ENCODE results near the gene ADAMTS3. TPM values are rescaled to one million over a fixed set of nuclear protein-coding genes. Genes with fewer than 3 reads are reported as not detected.

ADAMTS3 gene
- total RNA-seq, 2 experiments from 2014 or later = not detected

DNA sequence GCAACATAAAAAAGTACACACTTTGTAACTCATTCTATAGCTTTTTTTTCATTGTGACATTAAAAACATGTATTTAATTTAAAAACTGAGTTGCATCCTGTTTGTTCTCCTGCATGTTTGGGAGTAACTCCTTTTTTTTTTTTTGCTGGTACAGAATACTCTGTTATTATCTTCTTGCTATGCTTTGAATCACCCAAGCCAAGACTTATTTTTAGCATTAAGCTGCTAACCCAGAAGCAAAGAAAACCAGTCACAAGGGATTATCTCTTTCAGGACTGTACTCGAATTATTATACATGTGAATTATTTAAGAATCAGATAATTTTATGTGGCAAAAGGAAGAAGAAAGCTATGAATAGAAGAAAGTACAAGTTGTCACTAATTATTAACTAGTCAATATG lies 194.9 kb downstream of the ADAMTS3 start:
- Mint-ChIP-seq H3K27me3 (no peaks in the 10 kb centered on the region), H3K36me3 (ENCODE audit: low read depth) (no peaks in the 10 kb centered on the region), H3K4me1 (ENCODE audit: low read depth) (no peaks in the 10 kb centered on the region), H3K27ac (no peak overlapping the region), H3K9me3 (no peaks in the 10 kb centered on the region), H3K4me3 (no peak overlapping the region)
- ATAC-seq = no peak
- ChIA-PET CTCF (no interaction called here), POLR2A (no interaction called here)
- DNase-seq = no peak
- TF ChIP-seq, protein P1, sequence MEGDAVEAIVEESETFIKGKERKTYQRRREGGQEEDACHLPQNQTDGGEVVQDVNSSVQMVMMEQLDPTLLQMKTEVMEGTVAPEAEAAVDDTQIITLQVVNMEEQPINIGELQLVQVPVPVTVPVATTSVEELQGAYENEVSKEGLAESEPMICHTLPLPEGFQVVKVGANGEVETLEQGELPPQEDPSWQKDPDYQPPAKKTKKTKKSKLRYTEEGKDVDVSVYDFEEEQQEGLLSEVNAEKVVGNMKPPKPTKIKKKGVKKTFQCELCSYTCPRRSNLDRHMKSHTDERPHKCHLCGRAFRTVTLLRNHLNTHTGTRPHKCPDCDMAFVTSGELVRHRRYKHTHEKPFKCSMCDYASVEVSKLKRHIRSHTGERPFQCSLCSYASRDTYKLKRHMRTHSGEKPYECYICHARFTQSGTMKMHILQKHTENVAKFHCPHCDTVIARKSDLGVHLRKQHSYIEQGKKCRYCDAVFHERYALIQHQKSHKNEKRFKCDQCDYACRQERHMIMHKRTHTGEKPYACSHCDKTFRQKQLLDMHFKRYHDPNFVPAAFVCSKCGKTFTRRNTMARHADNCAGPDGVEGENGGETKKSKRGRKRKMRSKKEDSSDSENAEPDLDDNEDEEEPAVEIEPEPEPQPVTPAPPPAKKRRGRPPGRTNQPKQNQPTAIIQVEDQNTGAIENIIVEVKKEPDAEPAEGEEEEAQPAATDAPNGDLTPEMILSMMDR (IDR thresholded peaks at IDR 0.05) = no peak
- intact Hi-C loops (cut with micrococcal nuclease) = no loop called here

DNA sequence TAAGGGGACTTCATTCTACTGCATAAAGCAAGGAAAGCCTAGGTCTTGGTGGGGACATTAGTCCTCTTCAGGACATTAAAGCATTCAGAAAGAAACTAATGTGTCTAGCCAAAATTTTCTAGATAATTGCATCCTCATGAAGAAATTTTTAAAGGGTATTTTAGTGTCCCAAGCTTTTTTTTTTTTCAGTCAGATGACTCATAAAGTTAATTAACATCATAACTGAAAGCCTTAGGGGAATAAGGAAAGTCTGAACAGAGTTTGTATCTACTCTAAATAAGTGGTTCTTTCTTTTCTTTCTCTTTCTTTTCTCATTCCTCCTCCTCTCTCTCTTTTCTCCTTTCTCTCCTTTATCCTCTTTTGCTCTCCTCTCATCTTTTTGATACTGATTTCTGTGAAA lies 202.4 kb downstream of the ADAMTS3 start:
- DNase-seq (no peak), ATAC-seq (no peak)
- H3K4me1 Mint-ChIP-seq (ENCODE audit: low read depth) = no peaks in the 10 kb centered on the region
- no peaks in the 10 kb centered on the region for H3K36me3 Mint-ChIP-seq (ENCODE audit: low read depth)
- intact Hi-C loops (cut with micrococcal nuclease) = no loop called here
- ChIA-PET CTCF (interaction anchor here (1.4 kb wide), 1 partner anchor 40 kb away, joined by 3 read pairs; no protein-coding TSS in a partner anchor), POLR2A (no interaction called here)
- H3K4me3 Mint-ChIP-seq = no peak overlapping the region
- no peaks in the 10 kb centered on the region for H3K27me3 Mint-ChIP-seq
- TF ChIP-seq, protein P1 (IDR thresholded peaks at IDR 0.05) = no peak
- H3K27ac Mint-ChIP-seq = no peak overlapping the region
- H3K9me3 Mint-ChIP-seq = no peaks in the 10 kb centered on the region

DNA sequence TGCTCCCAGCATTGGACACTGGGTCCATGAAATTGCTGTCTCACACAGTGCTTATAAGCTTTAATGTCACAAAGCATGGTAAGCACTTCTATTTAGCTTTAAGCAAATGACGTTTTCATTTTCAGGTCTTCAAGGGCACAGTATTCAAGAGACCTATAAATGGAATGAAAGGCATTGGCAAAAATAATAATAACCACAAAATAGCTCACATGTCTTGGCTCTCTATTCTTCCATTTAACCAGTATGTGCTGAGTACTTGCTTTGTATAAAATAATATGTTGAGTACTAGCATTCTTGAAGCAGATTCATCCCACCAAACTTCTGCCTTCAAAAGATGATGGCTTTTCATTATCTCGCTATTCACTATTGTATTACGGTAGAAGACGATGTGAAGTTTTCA lies 203.0 kb downstream of the ADAMTS3 start:
- no peak for ATAC-seq
- Mint-ChIP-seq H3K9me3 (no peaks in the 10 kb centered on the region), H3K27ac (no peak overlapping the region), H3K4me3 (no peak overlapping the region), H3K36me3 (ENCODE audit: low read depth) (no peaks in the 10 kb centered on the region), H3K4me1 (ENCODE audit: low read depth) (no peaks in the 10 kb centered on the region), H3K27me3 (no peaks in the 10 kb centered on the region)
- POLR2A ChIA-PET = no interaction called here
- intact Hi-C loops (cut with micrococcal nuclease) = no loop called here
- CTCF ChIA-PET = interaction anchor here (1.4 kb wide), 1 partner anchor 39 kb away, joined by 3 read pairs; no protein-coding TSS in a partner anchor
- DNase-seq = no peak
- TF ChIP-seq, protein P1 (IDR thresholded peaks at IDR 0.05) = no peak

DNA sequence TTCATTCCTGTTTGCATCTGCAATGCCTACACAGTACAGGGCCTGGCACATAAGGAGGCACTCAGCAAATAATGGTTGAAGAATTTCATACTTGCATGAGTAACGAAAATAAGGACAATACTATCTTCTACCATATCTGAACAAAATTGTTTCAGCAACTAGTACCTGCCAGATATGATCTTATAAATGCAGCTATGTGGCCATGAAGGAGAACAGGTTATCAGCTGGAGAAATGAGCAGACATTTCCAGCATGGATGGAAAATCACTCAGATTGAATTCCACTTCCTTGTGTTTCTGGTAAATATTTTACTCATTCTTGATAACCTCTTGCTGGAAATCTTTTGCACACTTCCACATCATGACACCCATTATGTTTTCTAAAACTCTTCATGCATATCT lies 204.0 kb downstream of the ADAMTS3 start:
- no peaks in the 10 kb centered on the region for H3K4me1 Mint-ChIP-seq (ENCODE audit: low read depth)
- H3K27me3 Mint-ChIP-seq = no peaks in the 10 kb centered on the region
- DNase-seq (no peak), ATAC-seq (no peak)
- intact Hi-C loops (cut with micrococcal nuclease) = no loop called here
- H3K9me3 Mint-ChIP-seq = no peaks in the 10 kb centered on the region
- no peak overlapping the region for H3K4me3 Mint-ChIP-seq
- ChIA-PET POLR2A (no interaction called here), CTCF (no interaction called here)
- no peaks in the 10 kb centered on the region for H3K36me3 Mint-ChIP-seq (ENCODE audit: low read depth)
- TF ChIP-seq, protein P1 (IDR thresholded peaks at IDR 0.05) = no peak
- H3K27ac Mint-ChIP-seq = no peak overlapping the region

DNA sequence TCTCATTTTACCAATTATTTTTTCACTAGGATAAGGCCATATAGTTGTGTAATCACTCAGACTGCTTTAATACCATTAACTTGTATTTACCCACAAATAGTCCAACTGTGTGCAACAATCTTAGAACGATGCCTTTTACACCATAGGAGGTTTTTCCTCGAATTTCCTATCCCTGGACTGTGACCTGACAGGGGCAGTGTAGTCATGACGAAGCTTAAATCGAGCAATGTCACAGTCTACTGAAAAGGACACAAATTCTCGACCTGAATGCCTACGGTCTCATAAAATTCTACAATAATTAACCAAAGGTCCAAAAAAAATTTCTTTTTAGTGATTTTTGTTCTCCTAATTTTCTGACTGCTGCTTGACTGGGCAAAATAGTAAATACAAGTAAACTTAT lies 208.9 kb downstream of the ADAMTS3 start:
- DNase-seq (no peak), ATAC-seq (no peak)
- POLR2A ChIA-PET = no interaction called here
- intact Hi-C loops (cut with micrococcal nuclease) = no loop called here
- TF ChIP-seq, protein P1 (IDR thresholded peaks at IDR 0.05) = no peak
- no peaks in the 10 kb centered on the region for H3K9me3 Mint-ChIP-seq
- CTCF ChIA-PET = no interaction called here
- no peaks in the 10 kb centered on the region for H3K27me3 Mint-ChIP-seq
- no peak overlapping the region for H3K27ac Mint-ChIP-seq
- no peak overlapping the region for H3K4me3 Mint-ChIP-seq
- no peaks in the 10 kb centered on the region for H3K4me1 Mint-ChIP-seq (ENCODE audit: low read depth)
- H3K36me3 Mint-ChIP-seq (ENCODE audit: low read depth) = no peaks in the 10 kb centered on the region
